Fibroblast of villous mesenchyme (primary cell): ENCODE data around the gene SIKE1. TPM values are rescaled to one million over a fixed set of nuclear protein-coding genes. Genes with fewer than 3 reads are reported as not detected.
"Not testable (repeated sequence)": the region's sequence is repeated elsewhere in the genome, so short reads cannot be mapped to it uniquely, and the experiment has no call there.

Source experiments
- DNase-seq: peaks from one replicate; pipeline ENCODE4 v3.0.0-alpha.2; 2010; ENCODE audit warnings: low read depth
- H3K4me3 ChIP-seq: 2 replicates; pipeline ENCODE4 v1.5.1; 2011; ENCODE audit warnings: low read depth, mild to moderate bottlenecking, low read length
- CTCF ChIP-seq: IDR thresholded peaks from 2 replicates; pipeline ENCODE4 v1.5.1; 2012; ENCODE audit warnings: low read depth, mild to moderate bottlenecking, low read length; ENCODE audit not compliant: insufficient read depth
- total RNA-seq: library from RNA; depleted of rRNA; stranded (reverse); fragments of >200 nt; gene quantifications from 2 replicates; pipeline ENCODE4 v1.2.3, GENCODE V29; 2012

SIKE1 gene
- 58.0 and 73.8 TPM in 2 replicates for total RNA-seq

GRCh38 chr1:114780344-114781226, at the start of gene SIKE1:
Gene SIKE1, minus strand, starts transcription at chr1:114780685. Its CDS starts 78 bp downstream, at chr1:114780607.
- TF ChIP-seq CTCF, result no peak
- H3K4me3 ChIP-seq, result peak within 1 kb of the TSS; percentile 94
- DNase-seq, result peak; percentile 96

GRCh38 chr1:114830075-114830474, 49.6 kb upstream of the SIKE1 start:
- H3K4me3 ChIP-seq, DNase-seq: not testable (repeated sequence)

DNA sequence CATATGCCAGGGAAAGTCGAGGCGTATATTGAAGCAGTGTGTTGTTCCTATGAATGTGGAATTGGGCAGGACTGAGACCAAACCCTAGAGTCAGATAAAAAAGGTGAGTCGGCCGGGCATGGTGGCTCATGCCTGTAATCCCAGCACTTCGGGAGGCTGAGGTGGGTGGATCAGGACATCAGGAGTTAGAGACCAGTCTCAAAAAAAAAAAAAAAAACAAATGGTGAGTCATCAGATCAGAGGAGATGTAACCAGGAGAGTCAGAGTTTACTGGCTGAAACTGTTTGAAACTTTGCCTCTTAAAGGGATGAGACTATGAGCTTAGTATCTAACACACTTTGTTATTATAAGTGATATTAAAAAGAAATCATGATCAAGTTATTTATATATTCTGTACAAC, 47.8 kb upstream of the SIKE1 start:
- peak; percentile 5 for DNase-seq
- H3K4me3 ChIP-seq, result no peak overlapping the region
- no peak for TF ChIP-seq CTCF

- TF ChIP-seq CTCF, result no peak
- no peak for DNase-seq
- no peak overlapping the region for H3K4me3 ChIP-seq
These were observed 41.5 kb upstream of the SIKE1 start for GRCh38 chr1:114821978-114822377.

- no peak for DNase-seq
- no peak overlapping the region for H3K4me3 ChIP-seq
- no peak for TF ChIP-seq CTCF
These were observed 39.9 kb upstream of the SIKE1 start for GRCh38 chr1:114820392-114820791.

DNA sequence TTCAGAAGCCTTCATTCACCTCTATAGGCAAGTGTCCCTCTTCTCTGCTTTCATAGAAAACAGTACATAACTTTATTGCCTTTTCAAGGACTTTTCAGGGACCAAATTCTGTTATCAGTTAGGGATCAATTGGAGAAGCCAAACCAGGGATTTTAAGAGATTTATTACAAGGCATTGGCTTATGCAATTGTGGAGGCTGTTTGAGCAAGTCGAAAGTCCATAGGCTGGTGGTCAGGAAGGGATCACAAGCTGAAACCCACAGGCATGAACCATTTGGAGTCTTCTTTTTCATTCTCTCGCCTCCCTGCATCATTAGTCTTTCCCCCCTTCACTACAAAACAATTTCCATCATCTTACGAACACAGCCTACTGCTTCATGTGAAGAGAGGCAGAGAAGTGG, 39.4 kb upstream of the SIKE1 start:
- no peak overlapping the region for H3K4me3 ChIP-seq
- DNase-seq, result no peak
- no peak for TF ChIP-seq CTCF

DNA sequence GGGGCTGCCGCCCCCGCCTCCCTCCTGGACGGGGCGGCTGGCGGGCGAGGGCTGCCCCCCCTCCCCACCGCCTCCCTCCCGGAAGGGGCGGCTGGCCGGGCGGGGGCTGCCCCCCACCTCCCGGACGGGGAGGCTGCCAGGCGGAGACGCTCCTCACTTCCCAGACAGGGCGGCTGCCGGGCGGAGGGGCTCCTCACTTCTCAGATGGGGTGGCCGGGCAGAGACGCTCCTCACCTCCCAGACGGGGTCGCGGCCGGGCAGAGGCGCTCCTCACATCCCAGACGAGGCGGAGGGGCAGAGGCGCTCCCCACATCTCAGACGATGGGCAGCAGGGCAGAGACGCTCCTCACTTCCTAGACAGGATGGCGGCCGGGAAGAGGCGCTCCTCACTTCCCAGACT, 24.0 kb upstream of the SIKE1 start:
- not testable (repeated sequence) for DNase-seq, H3K4me3 ChIP-seq

DNA sequence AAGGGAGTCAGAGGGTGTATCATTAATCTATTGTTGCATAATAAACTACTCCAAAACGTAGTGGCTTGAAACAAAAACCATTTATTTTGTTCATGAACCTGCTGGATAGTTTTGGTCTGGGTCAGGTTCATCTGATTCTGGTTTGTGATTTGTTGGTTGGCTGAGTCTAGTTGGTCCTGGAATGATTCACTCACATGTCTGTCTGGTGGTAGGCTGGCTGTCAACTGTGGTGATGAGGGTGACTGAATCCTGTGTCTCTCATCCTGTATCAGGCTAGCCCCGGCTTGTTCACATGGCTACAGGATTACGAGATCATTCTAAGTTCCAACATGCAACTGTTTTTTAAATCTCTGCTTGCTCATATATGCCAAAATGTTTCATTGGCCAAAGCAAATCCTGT, 22.5 kb upstream of the SIKE1 start:
- TF ChIP-seq CTCF, result no peak
- no peak overlapping the region for H3K4me3 ChIP-seq
- no peak for DNase-seq
